GM11168 (cell line): ENCODE measurements around the gene PGAP6.
"Not testable (repeated sequence)": the region's sequence is repeated elsewhere in the genome, so short reads cannot be mapped to it uniquely, and the experiment has no call there.

Experiments
- in situ Hi-C: fragments of 300-500 bp; cut with MboI; formaldehyde crosslinking; loops from one replicate; pipeline ENCODE4 v1.12.0; 2022; ENCODE audit warnings: low sequenced_read_pairs; ENCODE audit not compliant: unreplicated experiment

The PGAP6 gene

GRCh38 chr16:404971-405486, 23.3 kb upstream of the PGAP6 start:
- in situ Hi-C loops: no loop called here

GRCh38 chr16:401468-402348, 19.9 kb upstream of the PGAP6 start, which contains the start of gene DECR2:
Gene DECR2 (plus strand): TSS chr16:401885. CDS start chr16:401964, 79 bp downstream.
- in situ Hi-C loops: no loop called here

GRCh38 chr16:400061-400591, 18.3 kb upstream of the PGAP6 start:
- in situ Hi-C loops: no loop called here

- in situ Hi-C loops: no loop called here
Observed at GRCh38 chr16:399340-400019, 17.7 kb upstream of the PGAP6 start.

GRCh38 chr16:398561-399339, 17.0 kb upstream of the PGAP6 start:
- in situ Hi-C loops: no loop called here

- in situ Hi-C loops: no loop called here
Observed at GRCh38 chr16:397736-398332, 16.1 kb upstream of the PGAP6 start.

- in situ Hi-C loops: no loop called here
Observed at GRCh38 chr16:397135-397661, 15.4 kb upstream of the PGAP6 start, which contains the start of gene NME4. Gene NME4 (plus strand): TSS chr16:397199. CDS start chr16:397223, 24 bp downstream.

- in situ Hi-C loops: no loop called here
Observed at GRCh38 chr16:396605-397004, 14.8 kb upstream of the PGAP6 start.

- in situ Hi-C loops: no loop called here
Observed at GRCh38 chr16:396199-396598, 14.4 kb upstream of the PGAP6 start.

- in situ Hi-C loops: no loop called here
Observed at GRCh38 chr16:392450-393030, 10.8 kb upstream of the PGAP6 start.

- in situ Hi-C loops: no loop called here
Observed at GRCh38 chr16:391885-392335, 10.1 kb upstream of the PGAP6 start.

GRCh38 chr16:389352-389751, 7.6 kb upstream of the PGAP6 start:
- in situ Hi-C loops: no loop called here

- in situ Hi-C loops: not testable (repeated sequence)
Observed at GRCh38 chr16:387761-388666, 6.2 kb upstream of the PGAP6 start.

- in situ Hi-C loops: no loop called here
Observed at GRCh38 chr16:386641-387156, 4.9 kb upstream of the PGAP6 start.

GRCh38 chr16:383326-384051, 1.7 kb upstream of the PGAP6 start:
- in situ Hi-C loops: no loop called here

- in situ Hi-C loops: no loop called here
Observed at GRCh38 chr16:381012-381788, 578 bp downstream of the PGAP6 start.

GRCh38 chr16:380762-381011, 1.1 kb downstream of the PGAP6 start:
- in situ Hi-C loops: no loop called here
